Measurements from ENCODE around the gene NMNAT3.

DNA sequence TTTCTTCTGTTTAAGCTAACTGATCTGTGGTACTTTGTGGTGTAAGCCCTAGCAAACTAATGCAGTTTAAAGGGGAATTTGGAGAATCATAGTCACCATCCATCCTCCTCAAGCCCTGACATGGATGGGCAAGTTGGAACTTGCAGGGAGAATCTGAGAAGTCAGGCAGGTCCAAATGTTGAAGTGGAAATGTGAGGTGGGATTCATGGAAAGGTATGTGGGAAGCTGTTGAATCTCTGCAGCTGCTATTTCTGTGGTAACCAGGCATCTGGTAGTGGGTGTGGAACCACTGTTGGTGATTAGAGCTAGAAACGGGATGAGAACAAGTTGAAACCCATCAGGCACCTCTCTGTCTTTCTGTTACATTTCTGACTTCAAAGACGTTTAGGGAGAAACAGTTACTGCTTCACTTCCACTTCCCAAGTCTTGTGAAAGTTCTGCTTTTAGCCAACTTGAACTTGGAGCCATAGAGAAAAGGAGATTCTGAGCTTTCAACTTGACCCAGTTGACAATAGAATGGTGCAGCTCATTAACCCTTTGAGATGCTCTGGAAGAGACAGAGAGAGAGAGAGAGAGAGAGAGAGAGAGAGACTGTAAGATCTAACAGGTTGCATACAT lies 38.1 kb upstream of the NMNAT3 start:
- TF ChIP-seq, protein P1, sequence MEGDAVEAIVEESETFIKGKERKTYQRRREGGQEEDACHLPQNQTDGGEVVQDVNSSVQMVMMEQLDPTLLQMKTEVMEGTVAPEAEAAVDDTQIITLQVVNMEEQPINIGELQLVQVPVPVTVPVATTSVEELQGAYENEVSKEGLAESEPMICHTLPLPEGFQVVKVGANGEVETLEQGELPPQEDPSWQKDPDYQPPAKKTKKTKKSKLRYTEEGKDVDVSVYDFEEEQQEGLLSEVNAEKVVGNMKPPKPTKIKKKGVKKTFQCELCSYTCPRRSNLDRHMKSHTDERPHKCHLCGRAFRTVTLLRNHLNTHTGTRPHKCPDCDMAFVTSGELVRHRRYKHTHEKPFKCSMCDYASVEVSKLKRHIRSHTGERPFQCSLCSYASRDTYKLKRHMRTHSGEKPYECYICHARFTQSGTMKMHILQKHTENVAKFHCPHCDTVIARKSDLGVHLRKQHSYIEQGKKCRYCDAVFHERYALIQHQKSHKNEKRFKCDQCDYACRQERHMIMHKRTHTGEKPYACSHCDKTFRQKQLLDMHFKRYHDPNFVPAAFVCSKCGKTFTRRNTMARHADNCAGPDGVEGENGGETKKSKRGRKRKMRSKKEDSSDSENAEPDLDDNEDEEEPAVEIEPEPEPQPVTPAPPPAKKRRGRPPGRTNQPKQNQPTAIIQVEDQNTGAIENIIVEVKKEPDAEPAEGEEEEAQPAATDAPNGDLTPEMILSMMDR (IDR thresholded peaks at IDR 0.05; ENCODE audit: insufficient read depth, low read length, poor library complexity, severe bottlenecking), result no peak
- TF ChIP-seq EZH2phosphoT487 (conservative IDR thresholded peaks at IDR 0.05; ENCODE audit: low read length), result no peak

All from SU-DHL-6 (cell line).